ENCODE measurements around the gene ASIP.
"Not testable (repeated sequence)": the region's sequence is repeated elsewhere in the genome, so short reads cannot be mapped to it uniquely, and the experiment has no call there.

ASIP gene
- 0 reads per million in 2 donors for total RNA-seq

DNA sequence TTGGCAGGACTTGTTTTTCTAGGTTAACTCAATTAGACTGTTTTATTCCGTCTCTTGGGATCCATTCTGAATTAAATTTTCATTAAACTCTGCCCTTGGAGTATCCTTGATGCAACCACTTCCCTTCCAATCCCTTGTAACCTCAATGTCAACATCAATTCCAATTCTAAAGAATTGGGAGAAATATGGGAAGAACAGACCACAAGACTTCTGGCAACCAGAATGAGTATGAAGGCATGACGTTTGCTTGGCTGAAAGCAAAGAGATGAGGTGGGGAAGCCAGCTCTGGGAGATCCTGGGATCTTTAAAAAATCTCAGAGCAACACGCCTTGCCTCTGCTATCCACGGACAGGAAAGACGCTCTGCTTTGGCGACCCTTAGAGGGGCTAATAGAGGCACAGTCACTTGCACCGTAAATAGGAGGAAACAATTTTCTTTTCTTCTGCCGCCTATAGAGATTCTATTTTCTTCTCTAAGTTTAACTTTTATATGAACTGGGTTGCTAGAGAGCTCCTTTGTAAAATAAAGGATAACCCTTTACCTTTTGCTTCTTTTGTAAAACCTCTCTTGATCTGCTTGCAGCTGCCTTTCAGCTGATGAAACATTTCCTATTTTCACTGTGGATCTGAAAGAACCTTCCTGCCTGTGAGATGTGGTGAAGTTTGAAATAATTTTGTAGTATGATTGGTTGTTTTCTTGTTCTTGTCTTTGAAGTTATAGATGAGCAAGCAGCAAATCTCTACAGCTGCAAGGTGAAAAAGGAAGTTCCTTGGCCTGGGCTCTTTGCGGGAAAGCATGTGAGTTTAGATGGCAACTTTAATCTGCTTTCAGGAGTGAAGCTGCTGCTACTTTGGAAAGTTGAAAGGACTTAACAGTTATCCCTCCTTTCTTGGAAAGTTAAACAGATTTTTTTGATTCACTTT, at the start of gene ASIP:
Gene ASIP (plus strand): TSS at position 731 of the 923 bp plus-strand sequence. CDS start 18,952 bp downstream, outside the sequence.
- DNase-seq: no peak

DNA sequence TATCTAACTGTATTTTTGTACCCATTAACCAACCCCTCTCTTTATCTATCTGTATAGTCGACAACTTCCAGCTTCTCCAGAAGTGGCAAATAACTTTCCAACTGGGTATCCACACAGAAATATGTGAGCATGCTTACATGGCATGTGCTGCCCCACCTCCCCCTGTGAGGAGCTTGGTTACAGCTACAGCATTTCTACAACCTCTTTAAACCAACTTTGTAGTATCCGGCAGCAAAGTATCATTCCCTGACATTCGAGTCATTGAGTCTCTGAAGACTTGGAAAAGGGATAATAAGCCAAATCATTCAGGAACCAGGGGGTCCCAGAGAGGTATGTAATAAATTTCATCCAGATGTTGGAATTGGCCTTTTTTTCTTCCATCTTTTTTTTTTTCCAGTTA, 48.2 kb upstream of the ASIP start:
- DNase-seq: no peak

GRCh38 chr20:34199183-34199582, 42.0 kb upstream of the ASIP start:
- no peak for DNase-seq

DNA sequence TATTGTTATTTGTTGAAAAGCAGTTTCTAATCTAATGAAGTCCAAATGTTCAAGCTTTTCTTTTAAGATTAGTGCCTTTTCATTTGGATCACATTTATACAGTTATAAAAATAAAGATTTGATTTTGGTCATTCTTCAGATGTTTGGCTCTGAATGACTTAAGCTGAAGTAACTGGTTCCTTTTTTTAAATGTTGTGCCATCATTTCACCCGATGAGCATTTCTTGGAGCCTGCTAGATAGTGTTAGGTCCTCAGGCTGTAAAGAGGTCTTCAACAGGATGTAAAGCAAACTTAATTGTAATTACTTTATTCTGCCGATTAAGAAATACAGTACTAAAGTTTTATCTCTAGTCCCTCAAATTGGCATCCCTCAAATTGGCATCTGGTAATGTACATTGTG, 41.2 kb upstream of the ASIP start:
- no peak for DNase-seq

DNA sequence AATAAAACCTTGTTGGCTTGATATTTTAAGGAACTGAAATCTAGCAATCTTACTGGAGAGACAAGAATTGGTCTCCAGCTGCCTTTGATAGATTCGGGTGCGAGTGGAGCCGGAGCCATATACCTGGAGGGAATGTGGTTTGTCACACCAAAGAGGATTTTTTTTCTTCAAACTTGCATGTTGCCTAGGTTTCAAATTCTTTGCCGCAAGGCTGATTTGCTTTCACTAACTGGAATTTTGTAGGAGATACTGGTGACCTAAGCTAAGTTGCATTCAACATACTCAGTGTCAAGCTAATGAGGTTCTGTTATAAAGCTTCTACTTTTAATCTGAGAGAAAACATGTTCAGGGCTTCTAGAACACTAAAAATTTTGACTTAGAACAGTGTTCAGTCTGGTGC, 39.7 kb upstream of the ASIP start:
- DNase-seq: no peak

- DNase-seq: peak in 1 of 5 experiments; percentile 55
These were observed 35.9 kb upstream of the ASIP start for GRCh38 chr20:34205172-34205880.

GRCh38 chr20:34209111-34209510, 32.1 kb upstream of the ASIP start:
- no peak for DNase-seq

DNA sequence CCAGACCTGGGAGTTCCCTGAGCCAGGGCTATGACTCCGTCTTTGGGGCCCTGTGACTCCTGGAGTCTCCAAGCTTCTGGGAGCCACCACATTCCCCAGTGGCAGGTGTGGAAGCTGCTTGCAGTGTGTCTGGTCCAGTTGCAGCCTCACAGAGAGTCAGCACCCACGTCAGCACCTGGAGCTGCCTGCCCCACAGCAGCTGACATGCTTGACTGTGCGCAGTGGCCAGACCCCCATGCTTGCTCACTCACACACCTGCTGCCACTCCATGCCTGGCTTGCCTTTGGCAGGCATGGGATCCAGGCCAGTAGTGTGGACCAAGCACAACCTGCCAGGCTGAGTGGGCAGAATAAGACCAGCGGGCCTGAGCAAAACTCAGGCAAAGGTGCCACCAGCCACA, 31.0 kb upstream of the ASIP start:
- DNase-seq: no peak

- DNase-seq: no peak
These were observed 29.6 kb upstream of the ASIP start for GRCh38 chr20:34211591-34211990.

- peak in 1 of 5 experiments; percentile 38 for DNase-seq
These were observed 28.0 kb upstream of the ASIP start for GRCh38 chr20:34213213-34213612.

DNA sequence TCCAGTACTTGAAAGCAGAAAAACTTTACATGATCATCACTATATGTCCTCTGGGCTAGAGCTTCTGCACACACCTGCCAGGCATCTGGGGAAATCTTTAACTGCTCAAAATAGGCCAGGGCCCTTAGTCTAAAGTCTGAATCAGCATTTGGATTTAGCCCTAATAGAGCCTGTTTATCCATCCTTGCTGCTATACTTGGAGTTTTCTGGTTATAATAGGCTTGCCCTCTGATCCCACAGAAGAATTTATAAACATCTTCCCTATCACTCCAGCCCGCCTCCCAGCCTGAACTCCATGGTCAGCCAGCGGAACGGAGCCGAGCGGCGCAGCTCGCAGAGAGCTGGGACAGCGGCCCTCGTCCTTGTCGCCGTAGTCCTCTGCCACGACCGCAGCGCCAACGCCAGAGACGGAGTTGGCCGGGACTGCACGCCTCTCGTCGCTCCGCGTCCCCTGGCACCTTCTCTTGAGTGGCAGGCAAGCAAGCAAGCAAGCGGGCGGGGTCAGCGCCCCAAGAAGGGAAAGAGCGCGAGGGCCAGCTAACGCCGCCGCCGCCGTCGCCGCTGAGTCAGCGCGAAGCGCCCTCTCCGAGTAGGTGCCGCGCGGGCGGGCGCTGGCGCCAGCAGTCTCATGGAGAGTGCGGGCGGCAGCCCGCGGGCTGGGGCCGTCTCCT, 25.4 kb upstream of the ASIP start:
- peak in 2 of 5 experiments; percentile 21 to 64 for DNase-seq

GRCh38 chr20:34216382-34216742, 24.9 kb upstream of the ASIP start:
- DNase-seq: no peak

- DNase-seq: no peak
These were observed 20.7 kb upstream of the ASIP start for GRCh38 chr20:34220561-34220960.

- peak in 1 of 5 experiments; percentile 88 for DNase-seq
These were observed 19.0 kb upstream of the ASIP start for GRCh38 chr20:34222208-34222607.

- DNase-seq: not testable (repeated sequence)
These were observed 17.0 kb upstream of the ASIP start for GRCh38 chr20:34224251-34224650.

DNA sequence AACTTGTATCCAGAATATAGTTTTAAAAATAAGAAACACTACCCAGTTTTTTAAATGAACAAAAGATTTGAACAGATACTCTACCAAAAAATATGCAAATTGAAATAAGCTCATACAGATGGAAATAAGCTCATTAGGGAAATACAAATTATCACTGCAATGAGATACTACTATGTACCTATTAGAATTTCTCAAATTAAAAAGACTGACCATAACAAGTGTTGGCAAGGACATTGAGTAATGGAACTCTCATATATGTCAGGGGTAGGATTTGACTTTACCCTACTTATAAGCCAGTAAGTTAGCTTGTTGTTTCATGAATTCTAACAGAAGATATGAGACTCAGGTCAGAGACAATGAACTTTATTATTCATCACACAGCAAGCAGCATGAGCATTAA, 9.6 kb upstream of the ASIP start:
- DNase-seq: no peak

DNA sequence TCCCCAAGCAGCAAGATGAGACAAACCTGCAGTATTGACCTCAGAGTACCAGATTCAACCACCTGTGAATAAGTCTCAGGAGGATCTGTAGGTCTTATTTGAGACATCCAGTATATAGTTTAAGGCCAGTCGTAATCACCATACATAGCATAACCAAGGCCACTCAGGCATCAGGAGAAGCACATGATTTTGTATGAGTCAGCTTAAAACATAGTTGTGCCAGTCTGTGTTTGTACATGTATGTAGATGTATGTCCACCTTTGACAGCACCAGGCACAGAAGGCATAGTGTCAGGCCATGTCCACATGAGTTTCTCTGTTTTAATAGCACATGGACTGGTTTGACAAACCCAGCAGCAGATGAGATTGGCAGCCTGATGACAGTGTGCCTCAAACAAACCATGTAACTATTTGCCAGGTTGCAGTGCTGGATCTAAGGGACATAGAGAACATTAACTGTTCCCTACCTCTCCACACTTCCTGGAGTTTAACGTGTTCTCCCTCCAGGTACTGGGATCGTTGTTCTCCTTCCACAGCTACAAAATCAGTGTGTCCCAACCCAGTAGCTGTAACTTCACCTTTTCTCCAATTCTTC, 8.6 kb upstream of the ASIP start:
- DNase-seq: no peak

GRCh38 chr20:34233687-34234086, 7.5 kb upstream of the ASIP start:
- no peak for DNase-seq

DNA sequence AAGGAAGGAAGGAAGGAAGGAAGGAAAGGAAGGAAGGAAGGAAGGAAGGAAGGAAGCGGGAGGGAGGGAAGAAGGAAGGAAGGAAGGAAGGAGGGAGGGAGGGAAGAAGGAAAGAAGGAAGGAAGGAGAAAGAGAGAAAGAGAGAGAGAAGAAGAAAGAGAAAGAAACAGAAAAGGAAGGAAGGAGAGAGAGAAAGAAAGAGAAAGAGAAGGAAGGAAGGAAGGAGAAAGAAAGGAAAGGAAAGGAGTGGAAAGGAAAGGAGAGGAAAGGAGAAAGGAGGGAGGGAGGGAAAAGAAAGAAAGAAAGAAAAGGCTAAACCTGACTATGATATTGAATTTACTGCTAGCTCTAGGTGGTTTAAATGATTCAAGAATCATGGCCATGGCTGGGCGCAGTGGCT, 5.3 kb upstream of the ASIP start:
- no peak for DNase-seq

DNA sequence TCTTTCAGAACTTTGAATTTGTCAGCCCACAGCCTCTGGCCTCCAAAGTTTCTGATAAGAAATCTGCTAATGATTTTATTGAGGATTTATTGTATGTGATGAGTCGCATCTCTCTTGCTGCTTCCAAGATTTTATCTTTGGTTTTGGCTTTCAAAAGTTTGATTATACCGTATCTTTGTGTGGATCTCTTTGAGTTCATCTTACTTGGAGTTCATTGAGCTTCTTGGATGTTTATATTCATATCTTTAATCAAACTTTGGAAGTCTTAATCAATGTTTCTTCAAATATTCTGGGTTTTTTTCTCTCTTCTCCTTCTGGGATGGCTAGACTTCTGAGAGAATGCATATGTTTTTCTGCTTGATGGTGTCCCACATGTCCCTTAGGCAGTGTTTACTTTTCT, 3.3 kb upstream of the ASIP start:
- no peak for DNase-seq

- DNase-seq: no peak
These were observed 1.1 kb upstream of the ASIP start for GRCh38 chr20:34240121-34240520.

- DNase-seq: not testable (repeated sequence)
These were observed 792 bp downstream of the ASIP start for GRCh38 chr20:34242015-34242414.

DNA sequence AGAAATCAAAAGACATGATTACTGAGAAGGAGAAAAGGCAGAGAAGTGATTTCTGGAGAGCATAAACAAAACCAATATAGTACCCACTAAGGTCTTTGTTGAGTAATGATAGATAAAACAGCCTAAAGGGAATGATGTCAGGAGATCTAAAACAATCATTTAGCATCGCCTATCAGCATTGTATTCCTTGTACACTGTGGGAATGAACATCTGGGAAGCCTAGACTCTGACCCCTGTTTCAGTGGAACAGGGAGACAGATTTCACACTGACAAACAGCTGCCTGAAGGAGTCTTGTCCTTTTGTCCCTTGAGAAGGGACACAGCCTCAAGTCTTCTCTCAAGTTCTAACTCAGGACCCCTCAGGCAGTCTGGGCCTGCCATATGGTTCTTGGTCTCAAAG, 1.7 kb downstream of the ASIP start:
- no peak for DNase-seq

Measured in T-helper 2 cell (primary cell).